Measurements from ENCODE around the gene THUMPD1. TPM values are rescaled to one million over a fixed set of nuclear protein-coding genes. Genes with fewer than 3 reads are reported as not detected.

THUMPD1 gene
- total and polyA plus RNA-seq, 2 experiments from 2014 or later = 44.6 to 93.0 TPM

- TF ChIP-seq ZNF462 (CRISPR knock-in tag; IDR thresholded peaks at IDR 0.05) (no peak), POLR2AphosphoS5 (IDR thresholded peaks at IDR 0.05; ENCODE audit: low read depth) (no peak), ETS1 (IDR thresholded peaks at IDR 0.05) (no peak), ZNF114 (CRISPR knock-in tag; IDR thresholded peaks at IDR 0.05) (no peak), ZNF331 (CRISPR knock-in tag; IDR thresholded peaks at IDR 0.05; ENCODE audit: low read depth) (no peak), STAT1 (IDR thresholded peaks at IDR 0.05; ENCODE audit: unreplicated experiment) (no peak), JUNB (IDR thresholded peaks at IDR 0.05; ENCODE audit: unreplicated experiment) (no peak), CTCF (conservative IDR thresholded peaks at IDR 0.05; ENCODE audit: low read depth in 2 of 2) (no peak), EZH2phosphoT487 (IDR thresholded peaks at IDR 0.05; ENCODE audit: unreplicated experiment) (no peak), EZH2 (IDR thresholded peaks at IDR 0.05; ENCODE audit: low read depth, unreplicated experiment) (no peak), CREB1 (CRISPR knock-in tag; IDR thresholded peaks at IDR 0.05; ENCODE audit: low read depth) (no peak)
These were observed 13.6 kb upstream of the THUMPD1 start (continued) for GRCh38 chr16:20755238-20755637.
